NOMO-1 treated with DMSO at 0.1 percent for 48 hours (cell line): Measurements from ENCODE around the gene C22orf31.

Source experiments
- DNase-seq: peaks from one replicate; lab custom pipeline; 2025; ENCODE audit not compliant: unreplicated experiment; lab: John Stamatoyannopoulos, UW

The C22orf31 gene

GRCh38 chr22:29030016-29030617, 31.5 kb downstream of the C22orf31 start:
- no peak for DNase-seq

GRCh38 chr22:29029202-29030000, 32.2 kb downstream of the C22orf31 start:
- DNase-seq = no peak

- no peak for DNase-seq
Measured at GRCh38 chr22:29028468-29028867, 33.2 kb downstream of the C22orf31 start.

- DNase-seq = no peak
Measured at GRCh38 chr22:29026579-29026978, 35.1 kb downstream of the C22orf31 start.

- no peak for DNase-seq
Measured at GRCh38 chr22:29023172-29023796, 38.3 kb downstream of the C22orf31 start.

GRCh38 chr22:29022101-29022817, 39.4 kb downstream of the C22orf31 start:
- DNase-seq = no peak

- DNase-seq = no peak
Measured at GRCh38 chr22:29018293-29019189, 43.1 kb downstream of the C22orf31 start.

- DNase-seq = no peak
Measured at GRCh38 chr22:29016067-29016938, 45.3 kb downstream of the C22orf31 start.

- no peak for DNase-seq
Measured at GRCh38 chr22:29014773-29015172, 46.9 kb downstream of the C22orf31 start.

GRCh38 chr22:29014293-29014692, 47.3 kb downstream of the C22orf31 start:
- DNase-seq = no peak

- DNase-seq = no peak
Measured at GRCh38 chr22:29012952-29013351, 48.7 kb downstream of the C22orf31 start.

GRCh38 chr22:29012101-29012433, 49.6 kb downstream of the C22orf31 start:
- DNase-seq = no peak

- no peak for DNase-seq
Measured at GRCh38 chr22:29011240-29012100, 50.2 kb downstream of the C22orf31 start.

- no peak for DNase-seq
Measured at GRCh38 chr22:29009148-29009547, 52.5 kb downstream of the C22orf31 start.
